Stimulated activated CD4-positive, alpha-beta T cell treated with anti-CD3 and anti-CD28 coated beads, Interleukin-12 subunit alpha, Interleukin-12 subunit beta, amount 100 ng/mL, for 48 hours (primary cell): ENCODE results near the gene TAGLN.

Source experiments
- DNase-seq, 3 donors: peaks; one replicate each; pipeline ENCODE4 v3.0.0-alpha.2; 2020; ENCODE audit warnings: low read depth in 2 of 3, low spot score in 1 of 3

The TAGLN gene

DNA sequence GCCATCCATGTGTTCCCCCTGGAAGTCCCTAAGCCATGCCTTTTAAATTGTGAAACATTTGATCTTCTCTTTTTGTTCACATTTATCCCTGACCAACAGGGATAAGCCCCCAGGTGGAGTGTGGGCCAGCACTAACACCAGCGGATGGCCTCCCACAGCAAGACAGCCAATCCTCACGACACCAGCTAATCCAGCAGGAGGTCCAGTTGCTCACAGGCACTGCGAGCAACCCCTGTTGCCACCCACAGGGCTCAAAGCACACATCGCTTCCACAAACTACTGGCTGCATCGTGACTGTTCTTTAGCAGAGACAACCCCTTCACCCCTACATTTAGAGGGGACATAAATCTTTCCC is 30.7 kb downstream of the TAGLN start:
- DNase-seq = no peak

DNA sequence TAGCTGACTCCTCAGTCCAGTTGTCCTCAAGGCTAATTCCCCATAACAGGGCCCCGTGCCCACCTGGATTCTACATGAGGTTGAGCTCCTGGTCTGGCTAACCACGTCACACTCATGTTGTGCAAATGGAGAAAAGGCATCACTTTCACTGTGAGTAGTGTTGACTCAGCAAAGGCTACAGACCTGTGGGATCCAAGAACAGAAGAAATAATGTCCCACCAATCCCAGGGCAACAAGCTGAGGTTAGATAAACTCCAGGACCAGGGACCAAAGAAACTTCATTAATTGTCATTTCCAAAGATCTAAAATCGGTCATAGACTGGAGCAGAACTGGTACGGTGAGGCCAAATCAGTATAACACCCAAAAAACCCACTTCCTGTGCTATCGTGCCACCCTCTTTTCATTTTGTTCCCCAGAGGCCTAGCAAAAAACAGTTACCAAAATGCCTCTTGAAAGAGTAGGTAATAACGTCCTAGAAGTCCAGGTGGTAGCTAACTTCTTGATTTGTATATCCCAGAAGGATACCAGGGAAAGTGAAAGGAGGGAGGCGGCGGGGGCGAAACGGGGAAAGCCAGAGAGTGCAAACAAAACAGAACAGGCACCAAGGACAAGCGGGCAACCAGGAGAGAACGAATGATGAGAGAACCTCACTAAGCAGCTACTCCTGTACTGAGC is 31.3 kb downstream of the TAGLN start:
- DNase-seq = peak; percentile 34 to 63 (median 46)

DNA sequence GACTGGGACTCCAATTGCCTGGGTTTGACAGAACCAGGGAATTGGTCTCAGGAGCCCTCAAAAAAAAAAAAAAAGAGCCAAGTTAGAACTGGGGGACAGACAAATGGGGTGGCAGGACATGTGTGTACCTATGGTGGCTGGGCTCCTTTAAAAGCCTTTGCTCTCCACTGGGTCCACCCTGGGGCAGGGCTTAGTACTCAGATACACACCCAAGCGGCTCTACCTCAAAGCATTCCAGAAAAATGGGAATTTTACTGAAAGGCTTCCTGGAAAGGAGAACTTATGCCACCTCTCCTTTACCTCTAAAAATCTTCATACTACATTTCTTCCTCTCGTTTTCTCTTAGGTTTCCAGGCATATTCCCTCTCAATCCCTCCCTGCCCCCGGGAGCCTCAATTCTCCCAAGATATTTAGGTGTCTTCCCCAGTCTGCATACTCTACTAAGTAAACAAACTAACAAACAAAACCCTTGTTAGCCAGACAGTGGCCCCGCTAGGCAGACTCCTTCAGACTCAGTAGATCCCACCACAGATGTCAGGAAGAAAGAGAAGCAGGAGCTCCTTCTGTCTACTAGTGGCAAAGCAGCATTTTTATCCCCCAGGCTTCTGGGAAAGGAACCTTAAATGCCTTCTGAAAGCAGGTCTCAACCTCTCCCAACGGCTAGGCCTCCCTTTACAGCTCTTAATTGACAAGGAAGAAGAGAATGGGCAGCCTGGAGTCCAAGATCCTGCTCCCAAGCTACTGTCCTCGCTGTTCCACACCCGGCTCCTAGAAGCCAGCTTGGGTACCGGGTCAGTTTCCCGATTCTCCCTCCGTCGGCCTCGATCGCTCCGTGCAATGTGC is 32.0 kb downstream of the TAGLN start:
- DNase-seq = no peak

DNA sequence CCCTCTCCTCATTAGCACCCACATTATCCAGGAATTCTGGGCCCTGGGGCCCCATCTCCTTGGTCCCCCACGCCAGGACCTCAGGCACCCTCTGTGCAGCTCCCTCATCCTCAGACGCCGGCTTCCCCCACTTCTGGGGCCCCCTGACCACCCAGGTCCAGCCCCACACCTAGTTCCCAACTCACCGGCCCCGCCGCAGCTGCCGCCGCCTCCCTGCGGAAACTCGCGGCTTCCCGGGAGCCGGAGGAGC is 32.6 kb downstream of the TAGLN start, which contains the start of gene PCSK7:
TSS of gene PCSK7 (minus strand) at position 232 of the 250 bp plus-strand sequence. CDS start 2,229 bp downstream, outside the sequence.
- peak in 2 of 3 donors; percentile 35 to 65 for DNase-seq

DNA sequence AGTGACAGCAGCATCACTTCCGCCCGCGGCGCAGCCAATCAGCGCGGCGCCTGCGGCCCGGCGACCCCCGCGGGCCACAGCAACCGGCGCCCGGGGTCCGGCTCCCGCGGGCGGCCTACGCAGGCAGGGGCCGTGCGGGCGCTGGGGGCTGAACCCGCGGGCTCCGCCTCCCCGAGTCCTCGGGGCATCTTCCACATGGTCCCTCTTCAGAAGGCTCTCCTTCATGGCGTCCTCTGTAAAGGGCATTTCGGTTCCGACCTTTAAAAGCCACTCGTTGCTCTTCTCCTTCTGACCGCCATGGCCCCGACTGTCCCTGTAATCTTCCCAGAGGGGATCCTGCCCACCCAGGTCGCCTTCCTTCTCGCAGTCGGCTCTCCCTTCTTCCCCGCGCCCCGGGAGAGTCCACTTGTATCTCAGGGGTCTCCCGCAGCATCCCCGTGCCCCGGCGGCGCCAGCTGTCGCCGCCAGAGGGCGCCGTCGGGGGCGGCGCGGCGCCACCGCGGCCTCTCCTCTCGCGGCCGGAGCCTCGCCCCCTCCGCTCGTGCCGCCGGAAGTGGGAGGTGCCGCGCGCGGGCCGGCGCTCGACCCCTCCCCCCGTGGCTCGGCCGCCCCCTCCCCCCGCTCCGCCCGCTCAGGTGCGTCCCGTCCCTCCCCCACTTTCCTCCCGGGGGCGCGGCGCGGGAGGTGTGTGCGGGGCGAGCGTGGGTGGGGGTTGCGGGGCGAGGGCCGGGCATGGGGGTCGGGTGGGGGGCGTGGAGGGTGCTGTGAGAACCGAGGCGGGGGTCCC is 33.1 kb downstream of the TAGLN start, which contains the start of gene RNF214:
TSS of gene RNF214 (plus strand) at position 580 of the 787 bp plus-strand sequence. CDS start 1,602 bp downstream, outside the sequence.
- DNase-seq = peak; percentile 48 to 71 (median 62)

DNA sequence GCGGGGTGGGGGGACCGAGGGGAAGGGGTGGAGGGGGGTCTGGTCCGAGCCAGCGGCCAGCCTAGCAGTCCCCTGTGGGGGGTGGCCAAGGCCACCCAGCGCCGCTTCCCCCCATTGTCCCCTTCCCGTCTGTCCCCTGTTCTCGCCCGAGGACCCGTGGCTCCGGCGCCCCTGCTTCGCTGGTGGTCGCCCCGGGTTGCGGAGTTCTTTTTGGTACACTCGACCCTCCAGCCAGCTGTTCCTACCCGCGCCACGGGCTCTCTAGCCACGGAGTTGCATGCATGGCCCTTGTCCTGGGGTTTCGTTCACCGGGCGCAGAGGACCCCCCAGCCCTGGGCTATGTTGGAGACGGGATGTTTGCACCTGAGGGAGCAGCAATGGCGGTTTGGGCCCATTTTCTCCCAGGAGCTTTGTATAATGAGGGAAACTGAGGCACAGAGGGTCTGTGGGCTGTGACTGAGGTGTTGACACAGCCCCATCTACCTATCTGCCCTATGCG is 33.8 kb downstream of the TAGLN start:
- DNase-seq = no peak

DNA sequence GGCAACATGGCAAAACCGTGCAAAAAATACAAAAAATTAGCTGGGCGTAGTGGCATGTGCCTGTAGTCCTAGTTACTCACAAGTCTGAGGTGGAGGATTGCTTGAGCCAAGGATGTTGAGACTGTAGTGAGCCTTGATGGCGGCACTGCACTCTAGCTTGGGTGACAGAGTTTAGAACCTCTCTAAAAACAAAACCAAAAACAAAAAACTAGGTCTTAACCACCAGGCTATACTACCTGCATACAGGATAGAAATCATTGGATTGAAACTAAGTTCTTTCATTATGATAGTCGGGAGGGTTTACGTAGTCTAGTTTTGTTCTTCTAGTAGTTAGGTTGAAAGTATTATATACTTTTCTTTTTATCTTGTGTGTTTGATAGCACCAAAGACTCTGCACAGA is 39.1 kb downstream of the TAGLN start:
- no peak for DNase-seq

DNA sequence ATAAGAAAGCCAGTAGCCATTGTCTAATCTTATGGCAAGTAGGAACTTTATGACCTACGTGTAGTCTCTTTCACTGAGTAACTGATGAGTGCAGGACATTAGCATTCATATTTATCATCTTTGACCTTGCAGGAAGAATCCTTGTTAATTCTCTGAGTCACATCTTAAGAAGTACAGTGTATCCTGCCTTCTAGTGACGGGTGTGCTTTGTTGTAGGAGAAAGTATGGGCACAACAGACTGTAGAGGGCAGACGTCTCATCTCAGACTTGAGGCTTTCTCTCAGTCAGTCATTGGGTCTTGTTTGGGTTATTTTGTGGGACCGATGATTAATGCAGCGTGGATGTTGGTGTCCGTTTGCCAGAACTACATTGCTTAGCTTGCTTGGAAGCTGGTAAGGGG is 40.1 kb downstream of the TAGLN start:
- no peak for DNase-seq

DNA sequence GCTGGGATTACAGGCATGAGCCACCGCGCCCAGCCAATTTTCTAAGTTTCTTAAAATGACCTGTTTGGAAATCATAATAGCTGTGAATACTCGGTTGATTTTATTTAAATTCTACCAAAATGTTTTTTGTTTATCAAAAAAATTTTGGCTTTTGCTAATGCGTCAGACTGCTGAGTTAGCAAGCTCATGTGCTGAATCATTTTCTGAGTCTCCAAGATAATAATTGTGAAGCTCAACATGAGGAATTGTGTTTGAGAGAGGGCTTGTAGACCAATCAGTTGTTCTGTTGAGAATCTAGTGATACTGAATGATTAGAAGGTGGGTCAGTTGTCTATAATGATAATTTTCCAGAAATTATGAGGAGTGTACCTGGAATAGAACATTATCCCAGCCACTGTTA is 49.2 kb downstream of the TAGLN start:
- no peak for DNase-seq

DNA sequence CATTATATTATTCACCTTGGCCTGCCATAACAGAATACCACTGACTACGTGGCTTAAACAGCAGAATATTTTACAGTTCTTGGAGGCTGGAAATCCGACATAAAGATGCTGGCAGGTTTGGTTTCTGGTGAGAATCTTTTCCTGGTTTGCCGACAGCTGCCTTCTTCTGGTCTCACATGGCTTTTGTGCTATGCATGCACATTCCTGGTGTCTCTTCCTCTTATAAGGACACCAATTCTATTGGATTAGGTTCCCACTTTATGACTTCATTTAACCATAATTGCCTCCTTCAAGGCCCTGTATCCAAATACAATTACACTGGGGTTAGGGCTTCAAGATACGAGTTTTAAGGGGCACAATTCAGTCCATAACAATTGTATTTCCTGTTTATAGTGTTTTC is 50.4 kb downstream of the TAGLN start:
- no peak for DNase-seq

DNA sequence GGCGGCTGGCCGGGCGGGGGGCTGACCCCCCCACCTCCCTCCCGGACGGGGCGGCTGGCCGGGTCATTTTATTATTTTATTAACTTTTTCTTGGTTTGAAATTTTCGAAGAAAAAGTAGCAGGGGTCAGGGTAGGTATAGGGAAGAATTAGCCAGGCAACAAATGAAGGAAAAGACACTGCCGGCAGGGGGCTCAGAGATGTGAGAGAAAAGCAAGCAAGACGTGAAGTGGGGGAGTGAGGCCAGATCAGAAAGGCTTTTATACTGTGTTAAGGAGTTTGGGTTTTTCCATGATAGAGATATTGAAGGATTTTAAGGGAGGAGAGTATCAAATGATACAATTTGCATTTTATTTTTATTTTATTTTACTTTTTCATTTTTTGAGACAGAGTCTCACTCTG is 52.3 kb downstream of the TAGLN start:
- no peak for DNase-seq

DNA sequence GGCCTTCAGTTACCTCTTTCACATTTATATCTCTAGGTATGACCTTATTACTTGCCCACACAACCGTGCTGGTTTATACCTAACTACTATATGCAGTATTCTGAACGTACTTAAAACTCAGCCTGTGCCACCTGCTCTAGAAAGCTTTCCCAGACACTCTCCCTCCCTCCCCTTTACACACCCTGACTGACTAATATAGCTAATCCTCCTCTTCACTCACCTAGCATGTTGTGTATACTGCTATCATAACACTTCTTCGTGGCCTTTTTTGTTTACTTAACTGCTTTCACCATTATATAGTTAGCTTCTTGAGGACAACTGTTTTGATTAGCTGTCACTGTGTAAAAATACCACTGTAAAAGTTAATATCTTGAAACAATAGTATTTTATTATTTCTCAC is 56.8 kb downstream of the TAGLN start:
- DNase-seq = no peak

DNA sequence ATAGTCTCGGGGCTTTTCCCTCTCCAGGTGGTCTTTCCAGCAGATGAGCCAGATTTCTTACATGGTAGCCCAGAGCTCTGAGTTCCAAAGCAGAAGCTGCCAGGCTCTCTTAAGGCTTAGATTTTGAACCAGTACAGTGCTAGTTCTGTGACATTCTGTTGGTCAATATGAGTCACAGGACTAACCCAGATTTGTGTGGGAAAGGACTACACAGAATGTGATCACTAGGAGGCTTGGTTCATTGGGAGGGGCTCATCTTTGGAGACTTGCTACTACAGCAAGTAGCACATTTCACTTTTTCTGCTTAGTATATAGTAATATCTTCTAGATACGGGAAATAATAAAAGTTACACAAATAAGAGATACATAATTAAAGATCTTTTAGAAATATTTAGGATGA is 57.4 kb downstream of the TAGLN start:
- DNase-seq = no peak
